Measurements from ENCODE around the gene CFAP54.

DNA sequence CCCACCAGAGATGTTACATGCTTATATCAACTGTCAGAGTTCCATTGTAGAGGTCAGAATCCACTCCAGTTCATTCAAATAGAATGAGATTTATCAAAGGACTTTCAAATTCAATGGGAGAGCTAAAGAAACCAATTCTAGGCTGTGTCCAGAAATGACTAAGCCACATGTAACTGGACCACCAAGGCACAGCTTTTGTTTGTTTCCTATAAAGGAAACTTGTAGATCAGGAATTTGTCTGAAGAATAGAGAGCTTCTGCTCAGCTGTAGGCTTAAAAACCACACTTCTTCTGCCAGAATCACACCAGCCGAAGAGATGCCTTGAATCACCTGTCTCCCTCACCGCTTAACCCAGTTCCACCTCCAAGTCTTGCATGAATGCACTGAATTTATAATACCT, 283.7 kb downstream of the CFAP54 start:
- TF ChIP-seq RFX5 (IDR thresholded peaks at IDR 0.05; ENCODE audit: low read length) (no peak), ELF1 (IDR thresholded peaks at IDR 0.05) (no peak), EP300 (IDR thresholded peaks at IDR 0.05; ENCODE audit: borderline replicate concordance in 1 of 2, low read depth in 1 of 2, low read length in 1 of 2) (no peak), POLR2AphosphoS5 (IDR thresholded peaks at IDR 0.05; ENCODE audit: low read depth, low read length) (no peak)
- TF ChIP-seq, protein P1, sequence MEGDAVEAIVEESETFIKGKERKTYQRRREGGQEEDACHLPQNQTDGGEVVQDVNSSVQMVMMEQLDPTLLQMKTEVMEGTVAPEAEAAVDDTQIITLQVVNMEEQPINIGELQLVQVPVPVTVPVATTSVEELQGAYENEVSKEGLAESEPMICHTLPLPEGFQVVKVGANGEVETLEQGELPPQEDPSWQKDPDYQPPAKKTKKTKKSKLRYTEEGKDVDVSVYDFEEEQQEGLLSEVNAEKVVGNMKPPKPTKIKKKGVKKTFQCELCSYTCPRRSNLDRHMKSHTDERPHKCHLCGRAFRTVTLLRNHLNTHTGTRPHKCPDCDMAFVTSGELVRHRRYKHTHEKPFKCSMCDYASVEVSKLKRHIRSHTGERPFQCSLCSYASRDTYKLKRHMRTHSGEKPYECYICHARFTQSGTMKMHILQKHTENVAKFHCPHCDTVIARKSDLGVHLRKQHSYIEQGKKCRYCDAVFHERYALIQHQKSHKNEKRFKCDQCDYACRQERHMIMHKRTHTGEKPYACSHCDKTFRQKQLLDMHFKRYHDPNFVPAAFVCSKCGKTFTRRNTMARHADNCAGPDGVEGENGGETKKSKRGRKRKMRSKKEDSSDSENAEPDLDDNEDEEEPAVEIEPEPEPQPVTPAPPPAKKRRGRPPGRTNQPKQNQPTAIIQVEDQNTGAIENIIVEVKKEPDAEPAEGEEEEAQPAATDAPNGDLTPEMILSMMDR (IDR thresholded peaks at IDR 0.05), result no peak
